H1 (cell line): ENCODE measurements around the gene MIPEP.

Source experiments
- CTCF ChIP-seq, 3 experiments: IDR thresholded peaks; 1 replicate in 2 of 3; 2 replicates in 1 of 3; pipeline versions ENCODE4 v1.5.1 to v1.6.1; 2011; ENCODE audit warnings: low read length in 3 of 3, mild to moderate bottlenecking in 3 of 3, inconsistent platforms in 2 of 3, low read depth in 1 of 3, moderate library complexity in 1 of 3; ENCODE audit not compliant: insufficient read depth in 1 of 3; ENCODE audit errors: control extremely low read depth in 1 of 3
- RFX5 ChIP-seq: IDR thresholded peaks from 2 replicates; pipeline ENCODE4 v1.6.1; 2011; ENCODE audit warnings: low read depth, low read length, improper control_type of control experiment, borderline replicate concordance
- RXRA ChIP-seq: IDR thresholded peaks from 2 replicates; pipeline ENCODE4 v1.6.1; 2011; ENCODE audit warnings: low read depth, mild to moderate bottlenecking, low read length, moderate library complexity; ENCODE audit not compliant: insufficient read depth

GRCh38 chr13:23918208-23918607, 29.0 kb upstream of the MIPEP start:
- TF ChIP-seq RXRA: no peak
- TF ChIP-seq RFX5: no peak
- TF ChIP-seq CTCF (IDR thresholded peaks at IDR 0.05; ENCODE audit: control extremely low read depth in 1 of 3, insufficient read depth in 1 of 3, low read depth in 1 of 3, low read length in 3 of 3): no peak
